A549 (cell line): ENCODE results near the gene ACE. TPM values are rescaled to one million over a fixed set of nuclear protein-coding genes. Genes with fewer than 3 reads are reported as not detected.

ENCODE experiments used
- ATAC-seq, 2 experiments: fragments of 200-7000 bp in 1 of 2; fragments of >200 bp in 1 of 2; cut with Nextera tagmentation in 1 of 2; cut with Tn5 transposase in 1 of 2; 3 replicates each; pipeline versions ENCODE4 v1.8.0 to v1.9.1; 2018 to 2020; ENCODE audit warnings: mild to moderate bottlenecking in 1 of 2, moderate library complexity in 1 of 2
- CTCF ChIA-PET: fragments of 300-600 bp; sonication (Branson Sonifier 250); formaldehyde crosslinking; extraction: SDS; loops from one replicate; lab custom pipeline; 2021; ENCODE audit warnings: antibody characterized with exemption, inconsistent platforms; lab: Yijun Ruan, JAX
- POLR2A ChIA-PET: fragments of 350-600 bp; formaldehyde crosslinking; extraction: SDS; loops from one replicate; lab custom pipeline; 2021; ENCODE audit warnings: antibody characterized with exemption, inconsistent platforms; lab: Yijun Ruan, JAX
- DNase-seq, 2 experiments: peaks; one replicate each; pipeline versions ENCODE4 v3.0.0 to v3.0.0-alpha.2; 2011 to 2016; ENCODE audit warnings: low read depth in 1 of 2, low spot score in 1 of 2
- FAIRE-seq: peaks from 2 replicates; lab custom pipeline; 2011; peaks lifted over from hg19 to GRCh38; lab: Jason Lieb, UNC
- H3K27ac ChIP-seq, 2 experiments: fragments of >200 bp; sonication (Bioruptor Twin); formaldehyde crosslinking; 3 replicates each; pipeline ENCODE4 v1.5.1; 2016 to 2017
- H3K4me1 ChIP-seq: fragments of >200 bp; sonication (Bioruptor Twin); formaldehyde crosslinking; 3 replicates; pipeline ENCODE4 v1.6.1; 2016
- H3K4me2 ChIP-seq: fragments of >200 bp; sonication (Bioruptor Twin); formaldehyde crosslinking; 3 replicates; pipeline ENCODE4 v1.6.1; 2016
- H3K4me3 ChIP-seq: fragments of >200 bp; sonication (Bioruptor Twin); formaldehyde crosslinking; 3 replicates; pipeline ENCODE4 v1.5.1; 2016
- H3K9me3 ChIP-seq: fragments of >200 bp; sonication (Bioruptor Twin); formaldehyde crosslinking; 3 replicates; pipeline ENCODE4 v1.6.1; 2016
- CBX8 ChIP-seq: fragments of 200-600 bp; sonication (generic); IDR thresholded peaks from 2 replicates; pipeline ENCODE4 v1.6.1; 2016
- CEBPB ChIP-seq, 2 experiments: fragments of >200 bp in 1 of 2; sonication (Bioruptor Twin) in 1 of 2; formaldehyde crosslinking in 1 of 2; IDR thresholded peaks; 2 replicates each; pipeline ENCODE4 v1.6.1; 2012 to 2016
- FOSL2 ChIP-seq, 2 experiments: fragments of 450-650 bp in 1 of 2; fragments of >200 bp in 1 of 2; sonication (Bioruptor Twin) in 1 of 2; formaldehyde crosslinking; IDR thresholded peaks; 2 replicates each; pipeline versions ENCODE4 v1.5.0 to v1.6.1; 2016 to 2020; ENCODE audit warnings: mild to moderate bottlenecking in 1 of 2, moderate library complexity in 1 of 2
- FOXS1 ChIP-seq: fragments of 250-450 bp; sonication (Bioruptor Pico); IDR thresholded peaks from 2 replicates; pipeline ENCODE4 v1.5.0; 2020; ENCODE audit warnings: mild to moderate bottlenecking, moderate library complexity
- HMGXB4 ChIP-seq: fragments of 250-450 bp; sonication (Bioruptor Pico); IDR thresholded peaks from 2 replicates; pipeline ENCODE4 v1.5.0; 2021; ENCODE audit warnings: mild to moderate bottlenecking, moderate library complexity, borderline replicate concordance
- MAX ChIP-seq: IDR thresholded peaks from 2 replicates; pipeline ENCODE4 v1.6.1; 2012
- PHF8 ChIP-seq: fragments of 200-600 bp; sonication (generic); IDR thresholded peaks from 2 replicates; pipeline ENCODE4 v1.6.1; 2016; ENCODE audit warnings: low read depth, mild to moderate bottlenecking, antibody characterized with exemption, moderate library complexity, borderline replicate concordance
- RAD21 ChIP-seq, 2 experiments: fragments of >200 bp in 1 of 2; sonication (Bioruptor Twin) in 1 of 2; formaldehyde crosslinking in 1 of 2; IDR thresholded peaks in 1 of 2; conservative IDR thresholded peaks in 1 of 2; 2 replicates in 1 of 2; 3 replicates in 1 of 2; pipeline ENCODE4 v1.6.1; 2012 to 2018; ENCODE audit warnings: inconsistent platforms in 1 of 2
- SMC3 ChIP-seq: fragments of >200 bp; sonication (Bioruptor Twin); formaldehyde crosslinking; IDR thresholded peaks from 3 replicates; pipeline ENCODE4 v1.6.1; 2018; ENCODE audit warnings: inconsistent platforms
- USF2 ChIP-seq: fragments of 450-650 bp; IDR thresholded peaks from 2 replicates; pipeline ENCODE4 v1.6.1; 2014; ENCODE audit warnings: antibody characterized with exemption
- ZFP36 ChIP-seq: fragments of 450-650 bp; IDR thresholded peaks from 2 replicates; pipeline ENCODE4 v1.6.1; 2014; ENCODE audit warnings: borderline replicate concordance; ENCODE audit not compliant: partially characterized antibody
- WGBS: methylation state at CpG from one replicate; pipeline ENCODE4 v1.1.6; 2017; ENCODE audit errors: missing lambda C conversion rate; 5-methylcytosine and 5-hydroxymethylcytosine counted together
- polyA plus RNA-seq, 4 experiments: library from polyadenylated mRNA; depleted of rRNA in 3 of 4; stranded (reverse); fragments of >200 nt; fragmentation: RNase III in 1 of 4; extraction: RNeasy Plus Mini Kit Qiagen cat#74134 plus additional on column Dnase treatment in 1 of 4; gene quantifications; 2 replicates in 3 of 4; 3 replicates in 1 of 4; pipeline ENCODE4 v1.2.3, GENCODE V29; 2011 to 2017
- TF ChIP-seq, protein P1 (sequence below): fragments of >200 bp; sonication (Bioruptor Twin); formaldehyde crosslinking; IDR thresholded peaks from 3 replicates; pipeline ENCODE4 v1.5.1; 2016

Gene ACE
- polyA plus RNA-seq, 2 of the 4 experiments (the other 2 are of a cell fraction) = 0.22 to 0.52 TPM

GRCh38 chr17:63477480-63478440 lies 899 bp downstream of the ACE start:
- Histone ChIP-seq H3K4me3 (peak overlapping the region; percentile 63), H3K9me3 (no peaks in the 10 kb centered on the region), H3K4me2 (peak overlapping the region; percentile 100), H3K27ac (peak overlapping the region; percentile 55 to 77; a peak in 4 of 6 replicates), H3K4me1 (peaks cover 13% of the 10 kb centered on the region)
- TF ChIP-seq USF2 (no peak), MAX (0 out of 2 replicates have a peak, but pooled peaks have one; percentile 8)
- 51% methylated on average over 37 of the region's 44 CpGs for WGBS
- ChIA-PET CTCF (interaction anchor here (0.6 to 13.8 kb wide), 32 partner anchors 8 to 808 kb away, joined by 3 to 347 read pairs (median 12); partner anchors contain the start of gene CYB561), POLR2A (interaction anchor here (1.0 to 1.3 kb wide), 4 partner anchors 32 to 806 kb away, joined by 3 to 4 read pairs (median 4); partner anchors contain the start of gene CYB561)
- ATAC-seq (peak; percentile 2 to 7; a peak in 1 of 6 replicates), DNase-seq (no peak), FAIRE-seq (no peak)

DNA sequence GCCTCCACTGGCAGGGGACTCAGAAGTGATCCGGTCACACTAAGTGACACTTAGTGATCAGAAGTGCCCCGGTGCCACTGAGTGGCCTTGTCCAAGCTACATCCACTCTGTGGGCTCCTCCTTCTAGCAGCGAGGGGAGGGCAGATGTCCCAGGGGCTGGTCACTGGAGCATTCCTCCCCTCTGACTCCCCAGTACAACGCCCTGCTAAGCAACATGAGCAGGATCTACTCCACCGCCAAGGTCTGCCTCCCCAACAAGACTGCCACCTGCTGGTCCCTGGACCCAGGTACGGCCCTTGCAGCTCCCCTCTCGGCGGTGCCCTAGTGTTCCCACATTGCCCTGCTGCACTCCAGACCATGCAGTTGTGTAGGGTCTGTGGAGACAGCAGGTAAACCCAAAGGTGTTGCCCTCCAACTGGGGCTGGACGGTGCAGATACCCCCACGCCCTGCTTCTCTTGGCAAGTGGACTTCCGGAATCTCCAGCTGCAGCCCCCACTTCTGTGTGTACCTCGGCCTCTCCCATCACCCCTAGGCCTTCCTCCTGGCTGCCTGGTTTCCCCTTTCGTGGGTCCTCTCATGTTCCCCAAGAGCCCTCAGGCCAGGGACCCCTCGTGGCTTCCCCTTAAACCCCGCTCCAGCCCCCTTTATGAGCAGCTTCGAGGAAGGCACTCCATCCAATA lies 2.1 kb downstream of the ACE start:
- peak; percentile 84 to 95 for ATAC-seq
- H3K4me3 ChIP-seq = no peak overlapping the region
- H3K27ac ChIP-seq = peak overlapping the region in 1 of 2 experiments; percentile 57; a peak in 3 of 6 replicates
- H3K9me3 ChIP-seq = no peaks in the 10 kb centered on the region
- H3K4me1 ChIP-seq = peaks cover 13% of the 10 kb centered on the region
- TF ChIP-seq RAD21 (conservative IDR thresholded peaks at IDR 0.05 in 1 of 2, IDR thresholded peaks at IDR 0.05 in 1 of 2) (peak; percentile 84 to 88), PHF8 (no peak), SMC3 (peak; percentile 93), FOSL2 (IDR thresholded peaks at IDR 0.05) (no peak), FOSL2 (CRISPR knock-in tag; IDR thresholded peaks at IDR 0.05) (peak; percentile 55), FOXS1 (CRISPR knock-in tag) (no peak), CEBPB (IDR thresholded peaks at IDR 0.05) (no peak), MAX (peak; percentile 38; the same call in 1 of the 2 replicates), HMGXB4 (CRISPR knock-in tag) (no peak), CBX8 (no peak), ZFP36 (no peak)
- TF ChIP-seq, protein P1, sequence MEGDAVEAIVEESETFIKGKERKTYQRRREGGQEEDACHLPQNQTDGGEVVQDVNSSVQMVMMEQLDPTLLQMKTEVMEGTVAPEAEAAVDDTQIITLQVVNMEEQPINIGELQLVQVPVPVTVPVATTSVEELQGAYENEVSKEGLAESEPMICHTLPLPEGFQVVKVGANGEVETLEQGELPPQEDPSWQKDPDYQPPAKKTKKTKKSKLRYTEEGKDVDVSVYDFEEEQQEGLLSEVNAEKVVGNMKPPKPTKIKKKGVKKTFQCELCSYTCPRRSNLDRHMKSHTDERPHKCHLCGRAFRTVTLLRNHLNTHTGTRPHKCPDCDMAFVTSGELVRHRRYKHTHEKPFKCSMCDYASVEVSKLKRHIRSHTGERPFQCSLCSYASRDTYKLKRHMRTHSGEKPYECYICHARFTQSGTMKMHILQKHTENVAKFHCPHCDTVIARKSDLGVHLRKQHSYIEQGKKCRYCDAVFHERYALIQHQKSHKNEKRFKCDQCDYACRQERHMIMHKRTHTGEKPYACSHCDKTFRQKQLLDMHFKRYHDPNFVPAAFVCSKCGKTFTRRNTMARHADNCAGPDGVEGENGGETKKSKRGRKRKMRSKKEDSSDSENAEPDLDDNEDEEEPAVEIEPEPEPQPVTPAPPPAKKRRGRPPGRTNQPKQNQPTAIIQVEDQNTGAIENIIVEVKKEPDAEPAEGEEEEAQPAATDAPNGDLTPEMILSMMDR = peak; percentile 90
- peak overlapping the region; percentile 47 for H3K4me2 ChIP-seq
- ChIA-PET CTCF (interaction anchor here (0.6 to 13.8 kb wide), 49 partner anchors 9 to 822 kb away, joined by 3 to 347 read pairs (median 5); partner anchors contain the start of genes CYB561 and DCAF7), POLR2A (interaction anchor here (0.6 to 1.3 kb wide), 5 partner anchors 33 to 807 kb away, joined by 3 to 4 read pairs (median 4); partner anchors contain the start of genes CYB561 and MAP3K3)
- FAIRE-seq = peak; percentile 77
- peak; percentile 92 to 99 for DNase-seq
- WGBS = 34% methylated on average over 15 of the region's 16 CpGs
